ENCODE data around the gene FAM20C. TPM values are rescaled to one million over a fixed set of nuclear protein-coding genes. Genes with fewer than 3 reads are reported as not detected.

Gene FAM20C
- total RNA-seq, 4 donors from 2014 or later, result 9.6 to 35.3 (median 18.6) TPM

DNA sequence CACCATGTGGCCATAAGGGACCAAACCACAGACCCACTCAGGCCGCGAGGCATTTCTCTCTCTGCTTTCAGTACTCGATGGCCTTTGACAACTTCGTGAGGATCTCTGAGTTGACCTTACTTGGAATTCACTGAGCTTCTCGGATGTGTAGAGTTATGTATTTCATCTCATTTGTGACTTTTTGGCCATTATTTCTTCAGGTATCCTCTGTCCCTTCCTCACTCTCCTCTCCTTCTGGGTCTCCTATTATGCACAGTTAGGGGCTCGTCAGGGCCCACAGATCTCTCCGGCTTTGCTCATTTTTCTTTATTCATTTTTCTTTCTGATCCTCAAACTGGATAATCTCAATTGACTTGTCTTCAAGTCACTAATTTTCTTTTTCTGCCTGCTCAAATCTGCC, 81.0 kb downstream of the FAM20C start:
- Histone ChIP-seq H3K4me1 (no peaks in the 10 kb centered on the region), H3K9me3 (no peaks in the 10 kb centered on the region), H3K4me3 (no peak overlapping the region), H3K27me3 (peaks cover 0 to 4% (median 0%) of the 10 kb centered on the region in 3 donors), H3K27ac (no peak overlapping the region), H3K36me3 (no peaks in the 10 kb centered on the region)
- in situ Hi-C loops (cut with MboI; ENCODE audit: low sequenced_read_pairs in 4 of 4), result no loop called here
- no peak for TF ChIP-seq POLR2A (IDR thresholded peaks at IDR 0.05)
- no peak for TF ChIP-seq CTCF (IDR thresholded peaks at IDR 0.05 in 4 of 5, conservative IDR thresholded peaks at IDR 0.05 in 1 of 5)
- intact Hi-C loops (cut with DNase I; ENCODE audit: low total_unique reads), result no loop called here
- no peak for ATAC-seq
- no peak for DNase-seq

DNA sequence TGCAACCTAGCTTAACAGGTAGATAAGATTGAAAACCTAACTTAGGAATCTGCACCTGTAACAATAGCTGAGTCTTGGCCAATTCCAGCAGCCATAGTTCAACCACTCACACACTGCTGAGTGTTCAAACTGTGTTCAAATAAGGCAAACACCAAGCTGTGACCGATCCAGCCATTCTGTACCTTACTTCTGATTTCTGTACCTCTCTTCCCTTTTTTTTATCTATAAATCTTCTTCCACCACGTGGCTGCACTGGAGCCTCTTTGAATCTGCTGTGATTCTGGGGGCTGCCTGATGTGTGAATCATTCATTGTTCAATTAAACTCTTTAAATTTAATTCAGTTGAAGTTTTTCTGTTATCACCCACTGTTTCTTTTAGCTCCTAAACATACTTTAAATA, 81.9 kb downstream of the FAM20C start:
- intact Hi-C loops (cut with DNase I; ENCODE audit: low total_unique reads), result no loop called here
- TF ChIP-seq POLR2A (IDR thresholded peaks at IDR 0.05) (no peak), CTCF (IDR thresholded peaks at IDR 0.05 in 4 of 5, conservative IDR thresholded peaks at IDR 0.05 in 1 of 5) (no peak)
- Histone ChIP-seq H3K9me3 (no peaks in the 10 kb centered on the region), H3K27ac (no peak overlapping the region), H3K27me3 (peaks cover 0 to 4% (median 0%) of the 10 kb centered on the region in 3 donors), H3K4me3 (no peak overlapping the region), H3K4me1 (no peaks in the 10 kb centered on the region), H3K36me3 (no peaks in the 10 kb centered on the region)
- DNase-seq (no peak), ATAC-seq (no peak)
- in situ Hi-C loops (cut with MboI; ENCODE audit: low sequenced_read_pairs in 4 of 4), result no loop called here

- DNase-seq, result no peak
- no peak overlapping the region for H3K4me3 ChIP-seq
- H3K27me3 ChIP-seq, result peaks cover 0 to 4% (median 0%) of the 10 kb centered on the region in 3 donors
- in situ Hi-C loops (cut with MboI; ENCODE audit: low sequenced_read_pairs in 4 of 4) (no loop called here), intact Hi-C loops (cut with DNase I; ENCODE audit: low total_unique reads) (no loop called here)
- no peak overlapping the region for H3K27ac ChIP-seq
- no peaks in the 10 kb centered on the region for H3K9me3 ChIP-seq
- ATAC-seq, result no peak
- H3K36me3 ChIP-seq, result no peaks in the 10 kb centered on the region
- no peak for TF ChIP-seq POLR2A (IDR thresholded peaks at IDR 0.05)
- no peak for TF ChIP-seq CTCF (IDR thresholded peaks at IDR 0.05 in 4 of 5, conservative IDR thresholded peaks at IDR 0.05 in 1 of 5)
- H3K4me1 ChIP-seq, result no peaks in the 10 kb centered on the region
Measured at GRCh38 chr7:276230-276835, 84.0 kb downstream of the FAM20C start.

GRCh38 chr7:277228-277627, 84.9 kb downstream of the FAM20C start:
- intact Hi-C loops (cut with DNase I; ENCODE audit: low total_unique reads) (no loop called here), in situ Hi-C loops (cut with MboI; ENCODE audit: low sequenced_read_pairs in 4 of 4) (no loop called here)
- Histone ChIP-seq H3K27ac (no peak overlapping the region), H3K27me3 (peaks cover 0 to 9% (median 3%) of the 10 kb centered on the region in 3 donors), H3K9me3 (no peaks in the 10 kb centered on the region), H3K4me3 (no peak overlapping the region), H3K36me3 (no peaks in the 10 kb centered on the region), H3K4me1 (no peaks in the 10 kb centered on the region)
- ATAC-seq (no peak), DNase-seq (no peak)
- TF ChIP-seq CTCF (IDR thresholded peaks at IDR 0.05 in 4 of 5, conservative IDR thresholded peaks at IDR 0.05 in 1 of 5) (no peak), POLR2A (IDR thresholded peaks at IDR 0.05) (no peak)

- intact Hi-C loops (cut with DNase I; ENCODE audit: low total_unique reads), result no loop called here
- Histone ChIP-seq H3K27ac (no peak overlapping the region), H3K9me3 (no peaks in the 10 kb centered on the region), H3K4me1 (no peaks in the 10 kb centered on the region), H3K36me3 (no peaks in the 10 kb centered on the region), H3K27me3 (peaks cover 0 to 9% (median 3%) of the 10 kb centered on the region in 3 donors), H3K4me3 (no peak overlapping the region)
- no peak for ATAC-seq
- in situ Hi-C loops (cut with MboI; ENCODE audit: low sequenced_read_pairs in 4 of 4), result no loop called here
- DNase-seq, result no peak
- TF ChIP-seq CTCF (IDR thresholded peaks at IDR 0.05 in 4 of 5, conservative IDR thresholded peaks at IDR 0.05 in 1 of 5), result no peak
- TF ChIP-seq POLR2A (IDR thresholded peaks at IDR 0.05), result no peak
Measured at GRCh38 chr7:278081-278480, 85.7 kb downstream of the FAM20C start.

Measured in gastrocnemius medialis (tissue), 4 donors.